ENCODE measurements around the gene DCLK3.

Gene DCLK3

DNA sequence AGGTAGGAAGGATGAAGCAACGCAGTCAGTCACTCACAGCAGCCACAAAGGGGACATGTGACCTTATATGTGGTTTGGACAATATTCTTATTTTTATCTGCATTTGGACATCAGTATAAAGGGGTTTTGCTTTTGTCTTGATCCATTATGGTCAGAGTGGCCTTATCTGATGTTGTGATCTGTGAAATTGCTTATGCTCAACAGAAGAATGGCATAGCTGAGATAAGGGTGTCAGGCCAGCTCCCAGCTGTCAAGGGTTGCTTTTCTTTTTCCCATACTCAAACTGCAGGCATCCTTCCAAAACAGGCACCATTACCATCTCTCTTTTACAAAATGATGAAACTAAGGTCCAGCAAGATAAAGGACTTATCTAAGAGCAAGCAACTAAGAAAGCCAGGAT lies 28.1 kb downstream of the DCLK3 start:
- no peak overlapping the region for H3K4me3 ChIP-seq (ENCODE audit: low read depth, low read length)
- DNase-seq: peak; percentile 58
- no peak for TF ChIP-seq CTCF (IDR thresholded peaks at IDR 0.05; ENCODE audit: low read depth, low read length, missing control alignments)
- no peaks in the 10 kb centered on the region for H3K27me3 ChIP-seq (replicated peaks)
- no peaks in the 10 kb centered on the region for H3K36me3 ChIP-seq (replicated peaks)
- no peak overlapping the region for H3K27ac ChIP-seq
- in situ Hi-C loops (cut with HindIII; ENCODE audit: low pct_ligation_motif_present, low sequenced_read_pairs): loop anchor here (25.0 kb wide), 1 partner anchor 126 kb away; no protein-coding TSS in a partner anchor

DNA sequence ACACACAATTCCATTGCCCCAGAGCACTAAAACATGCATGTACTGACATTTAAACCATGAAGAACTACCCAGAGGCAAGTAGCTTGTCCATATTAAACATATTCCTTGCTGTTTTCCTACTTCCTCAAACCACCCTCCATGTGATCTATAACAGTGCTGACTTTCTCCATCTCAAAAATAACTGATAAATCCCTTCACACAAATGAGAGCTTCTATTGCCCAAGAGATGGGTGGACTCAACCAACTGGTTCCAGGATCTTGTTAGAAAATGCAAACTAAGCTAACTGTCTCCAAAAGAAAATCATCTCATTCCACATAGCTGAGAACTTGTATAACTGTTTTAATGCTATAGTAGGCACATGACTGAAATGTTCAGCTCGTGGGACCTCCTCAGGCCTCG lies 29.6 kb downstream of the DCLK3 start:
- in situ Hi-C loops (cut with HindIII; ENCODE audit: low pct_ligation_motif_present, low sequenced_read_pairs): loop anchor here (25.0 kb wide), 1 partner anchor 128 kb away; no protein-coding TSS in a partner anchor
- H3K27ac ChIP-seq: no peak overlapping the region
- DNase-seq: no peak
- H3K36me3 ChIP-seq (replicated peaks): no peaks in the 10 kb centered on the region
- H3K27me3 ChIP-seq (replicated peaks): no peaks in the 10 kb centered on the region
- no peak for TF ChIP-seq CTCF (IDR thresholded peaks at IDR 0.05; ENCODE audit: low read depth, low read length, missing control alignments)
- H3K4me3 ChIP-seq (ENCODE audit: low read depth, low read length): no peak overlapping the region

- Histone ChIP-seq H3K27me3 (replicated peaks) (no peaks in the 10 kb centered on the region), H3K36me3 (replicated peaks) (no peaks in the 10 kb centered on the region), H3K27ac (no peak overlapping the region), H3K4me3 (ENCODE audit: low read depth, low read length) (no peak overlapping the region)
- in situ Hi-C loops (cut with HindIII; ENCODE audit: low pct_ligation_motif_present, low sequenced_read_pairs): loop anchor here (25.0 kb wide), 1 partner anchor 129 kb away; no protein-coding TSS in a partner anchor
- no peak for DNase-seq
- TF ChIP-seq CTCF (IDR thresholded peaks at IDR 0.05; ENCODE audit: low read depth, low read length, missing control alignments): no peak
These were observed 30.6 kb downstream of the DCLK3 start for GRCh38 chr3:36733723-36734122.

GRCh38 chr3:36733162-36733696 lies 31.1 kb downstream of the DCLK3 start:
- Histone ChIP-seq H3K4me3 (ENCODE audit: low read depth, low read length) (no peak overlapping the region), H3K27ac (no peak overlapping the region), H3K36me3 (replicated peaks) (no peaks in the 10 kb centered on the region), H3K27me3 (replicated peaks) (no peaks in the 10 kb centered on the region)
- no peak for DNase-seq
- no peak for TF ChIP-seq CTCF (IDR thresholded peaks at IDR 0.05; ENCODE audit: low read depth, low read length, missing control alignments)
- in situ Hi-C loops (cut with HindIII; ENCODE audit: low pct_ligation_motif_present, low sequenced_read_pairs): loop anchor here (25.0 kb wide), 1 partner anchor 129 kb away; no protein-coding TSS in a partner anchor

- Histone ChIP-seq H3K27me3 (replicated peaks) (no peaks in the 10 kb centered on the region), H3K36me3 (replicated peaks) (no peaks in the 10 kb centered on the region), H3K4me3 (ENCODE audit: low read depth, low read length) (no peak overlapping the region), H3K27ac (no peak overlapping the region)
- no peak for DNase-seq
- TF ChIP-seq CTCF (IDR thresholded peaks at IDR 0.05; ENCODE audit: low read depth, low read length, missing control alignments): no peak
- in situ Hi-C loops (cut with HindIII; ENCODE audit: low pct_ligation_motif_present, low sequenced_read_pairs): loop anchor here (25.0 kb wide), 1 partner anchor 131 kb away; no protein-coding TSS in a partner anchor
These were observed 33.4 kb downstream of the DCLK3 start for GRCh38 chr3:36730966-36731365.
